SK-N-SH treated with all-trans-retinoic acid at 6 μM for 48 hours (cell line): Measurements from ENCODE around the gene COL23A1.

Source experiments
- ATAC-seq: fragments of 200-7000 bp; cut with Tn5 transposase; 3 replicates; pipeline ENCODE4 v1.9.1; 2020; ENCODE audit warnings: mild to moderate bottlenecking, moderate library complexity
- BACH2 ChIP-seq: fragments of 250-450 bp; sonication (Bioruptor Pico); IDR thresholded peaks from 2 replicates; pipeline ENCODE4 v1.9.0; 2021; ENCODE audit warnings: mild to moderate bottlenecking, borderline replicate concordance
- CREB5 ChIP-seq: fragments of 250-450 bp; sonication (Bioruptor Pico); IDR thresholded peaks from 2 replicates; pipeline ENCODE4 v1.5.1; 2020; ENCODE audit warnings: low read depth, mild to moderate bottlenecking, moderate library complexity
- CSDC2 ChIP-seq: fragments of 250-450 bp; sonication (Bioruptor Pico); IDR thresholded peaks from 2 replicates; pipeline ENCODE4 v1.5.0; 2020; ENCODE audit warnings: mild to moderate bottlenecking, moderate library complexity
- CSRNP3 ChIP-seq: fragments of 250-450 bp; sonication (Bioruptor Pico); IDR thresholded peaks from 2 replicates; pipeline ENCODE4 v1.5.1; 2021; ENCODE audit warnings: mild to moderate bottlenecking, moderate library complexity
- ESRRG ChIP-seq: fragments of 250-450 bp; sonication (Bioruptor Pico); IDR thresholded peaks from 2 replicates; pipeline ENCODE4 v1.6.1; 2021; ENCODE audit warnings: mild to moderate bottlenecking
- ISL1 ChIP-seq: fragments of 250-450 bp; sonication (Bioruptor Pico); IDR thresholded peaks from 2 replicates; pipeline ENCODE4 v2.1.2; 2022; ENCODE audit warnings: mild to moderate bottlenecking, moderate library complexity
- OSR1 ChIP-seq: fragments of 250-450 bp; sonication (Bioruptor Pico); IDR thresholded peaks from 2 replicates; pipeline ENCODE4 v1.8.0; 2022; ENCODE audit warnings: moderate library complexity, mild to moderate bottlenecking, inconsistent platforms
- PATZ1 ChIP-seq: fragments of 250-450 bp; sonication (Bioruptor Pico); IDR thresholded peaks from 2 replicates; pipeline ENCODE4 v1.8.0; 2020; ENCODE audit warnings: mild to moderate bottlenecking, moderate library complexity, borderline replicate concordance
- POU6F1 ChIP-seq: fragments of 250-450 bp; sonication (Bioruptor Pico); IDR thresholded peaks from 2 replicates; pipeline ENCODE4 v1.8.0; 2021; ENCODE audit warnings: low read depth, mild to moderate bottlenecking, moderate library complexity, borderline replicate concordance
- PPARA ChIP-seq: fragments of 250-450 bp; sonication (Bioruptor Pico); IDR thresholded peaks from 2 replicates; pipeline ENCODE4 v1.5.0; 2020; ENCODE audit warnings: mild to moderate bottlenecking, borderline replicate concordance
- SNAI2 ChIP-seq: fragments of 250-450 bp; sonication (Bioruptor Pico); IDR thresholded peaks from 2 replicates; pipeline ENCODE4 v1.5.0; 2020; ENCODE audit warnings: mild to moderate bottlenecking, moderate library complexity
- TCF4 ChIP-seq: fragments of 250-450 bp; sonication (Bioruptor Pico); IDR thresholded peaks from 2 replicates; pipeline ENCODE4 v1.8.0; 2021; ENCODE audit warnings: mild to moderate bottlenecking, moderate library complexity, borderline replicate concordance
- TSHZ2 ChIP-seq: fragments of 250-450 bp; sonication (Bioruptor Pico); IDR thresholded peaks from 2 replicates; pipeline ENCODE4 v1.5.0; 2020; ENCODE audit warnings: mild to moderate bottlenecking, moderate library complexity
- ZC3H10 ChIP-seq: fragments of 250-450 bp; sonication (Bioruptor Pico); IDR thresholded peaks from 2 replicates; pipeline ENCODE4 v1.5.1; 2021; ENCODE audit warnings: mild to moderate bottlenecking, moderate library complexity
- ZFP30 ChIP-seq: fragments of 450-650 bp; formaldehyde crosslinking; IDR thresholded peaks from 2 replicates; pipeline ENCODE4 v1.5.0; 2022; ENCODE audit warnings: mild to moderate bottlenecking, moderate library complexity
- ZNF565 ChIP-seq: fragments of 450-650 bp; formaldehyde crosslinking; conservative IDR thresholded peaks from 2 replicates; pipeline ENCODE4 v1.5.0; 2020; ENCODE audit warnings: low read depth, mild to moderate bottlenecking, moderate library complexity
- ZNF70 ChIP-seq: fragments of 450-650 bp; formaldehyde crosslinking; IDR thresholded peaks from 2 replicates; pipeline ENCODE4 v1.5.0; 2020; ENCODE audit warnings: mild to moderate bottlenecking, moderate library complexity
- ZNF8 ChIP-seq: fragments of 450-650 bp; formaldehyde crosslinking; IDR thresholded peaks from 2 replicates; pipeline ENCODE4 v1.5.0; 2020; ENCODE audit warnings: mild to moderate bottlenecking, moderate library complexity

COL23A1 gene

GRCh38 chr5:178265746-178266145, 324.4 kb downstream of the COL23A1 start (continued):
- TF ChIP-seq BACH2 (CRISPR knock-in tag) (no peak), CREB5 (CRISPR knock-in tag) (no peak)
- TF ChIP-seq, all 23 proteins: peak for 0

- TF ChIP-seq OSR1 (no peak), BACH2 (CRISPR knock-in tag) (no peak), TCF4 (CRISPR knock-in tag) (no peak), ZNF565 (no peak), ZC3H10 (no peak), ZFP30 (CRISPR knock-in tag) (no peak), ZNF8 (CRISPR knock-in tag) (no peak), POU6F1 (no peak)
- TF ChIP-seq, all 23 proteins: peak for 0
- no peak for ATAC-seq
Observed at GRCh38 chr5:178264044-178264443, 326.1 kb downstream of the COL23A1 start.

GRCh38 chr5:178261666-178262600, 328.3 kb downstream of the COL23A1 start:
- ATAC-seq, result no peak
- TF ChIP-seq ZNF8 (CRISPR knock-in tag), result no peak
- TF ChIP-seq POU6F1, result no peak
- TF ChIP-seq CSRNP3, result no peak
- TF ChIP-seq ZNF565, result no peak
- TF ChIP-seq ESRRG (CRISPR knock-in tag), result no peak
- TF ChIP-seq ISL1 (CRISPR knock-in tag), result no peak
- no peak for TF ChIP-seq PPARA (CRISPR knock-in tag)
- TF ChIP-seq SNAI2 (CRISPR knock-in tag), result no peak
- TF ChIP-seq ZNF70, result no peak
- TF ChIP-seq TSHZ2, result no peak
- TF ChIP-seq CSDC2 (CRISPR knock-in tag), result no peak
- no peak for TF ChIP-seq PATZ1 (CRISPR knock-in tag)
